H1 (cell line): ENCODE results near the gene MBLAC1. TPM values are rescaled to one million over a fixed set of nuclear protein-coding genes. Genes with fewer than 3 reads are reported as not detected.
A peak's percentile ranks its signal among the peaks of the same experiment; 100 is the strongest.

Source experiments
- ASH2L ChIP-seq: fragments of 200-600, 300-600 bp; sonication (generic); IDR thresholded peaks from one replicate; pipeline ENCODE4 v1.7.1; 2017; ENCODE audit warnings: low read length
- BACH1 ChIP-seq: IDR thresholded peaks from 2 replicates; pipeline ENCODE4 v1.6.1; 2012; ENCODE audit warnings: low read length, improper control_type of control experiment
- CBX5 ChIP-seq: fragments of 300-800, 300-1000 bp; sonication (generic); IDR thresholded peaks from 2 replicates; pipeline ENCODE4 v1.7.1; 2016; ENCODE audit warnings: antibody characterized with exemption, low read length, low read depth
- CBX8 ChIP-seq: fragments of 300-800, 300-1000 bp; sonication (generic); IDR thresholded peaks from 2 replicates; pipeline ENCODE4 v1.7.1; 2016; ENCODE audit warnings: low read depth, low read length, borderline replicate concordance
- CHD2 ChIP-seq: IDR thresholded peaks from 2 replicates; pipeline ENCODE4 v1.6.1; 2012; ENCODE audit warnings: low read length, improper control_type of control experiment
- CREB1 ChIP-seq: IDR thresholded peaks from 2 replicates; pipeline ENCODE4 v1.6.1; 2012; ENCODE audit warnings: inconsistent platforms
- CTBP2 ChIP-seq: IDR thresholded peaks from 2 replicates; pipeline ENCODE4 v1.7.0; 2011; ENCODE audit warnings: borderline replicate concordance, mild to moderate bottlenecking, moderate library complexity, mixed read lengths, low read length; ENCODE audit not compliant: insufficient read depth, insufficient read length
- EZH2 ChIP-seq: fragments of 200-600 bp; sonication (generic); IDR thresholded peaks from 2 replicates; pipeline ENCODE4 v1.7.1; 2012; ENCODE audit warnings: low read depth, mild to moderate bottlenecking, moderate library complexity, low read length, inconsistent platforms; ENCODE audit not compliant: severe bottlenecking
- GABPA ChIP-seq: IDR thresholded peaks from 2 replicates; pipeline ENCODE4 v1.6.1; 2011; ENCODE audit warnings: mild to moderate bottlenecking, low read length, moderate library complexity, borderline replicate concordance; ENCODE audit not compliant: insufficient read depth
- HDAC2 ChIP-seq, 2 experiments: fragments of 300-600 bp in 1 of 2; sonication (generic) in 1 of 2; IDR thresholded peaks; 2 replicates each; pipeline ENCODE4 v1.6.1; 2011 to 2012; ENCODE audit warnings: low read depth in 2 of 2, low read length in 2 of 2, mild to moderate bottlenecking in 2 of 2, moderate library complexity in 2 of 2, borderline replicate concordance in 1 of 2, inconsistent platforms in 1 of 2
- KDM5A ChIP-seq: fragments of 200-600 bp; IDR thresholded peaks from 2 replicates; pipeline ENCODE4 v1.7.1; 2012; ENCODE audit warnings: mild to moderate bottlenecking, low read length, inconsistent platforms, mixed read lengths
- NRF1 ChIP-seq: IDR thresholded peaks from 2 replicates; pipeline ENCODE4 v1.6.1; 2011; ENCODE audit warnings: mild to moderate bottlenecking, low read depth, low read length, improper control_type of control experiment
- PHF8 ChIP-seq: fragments of 200-600 bp; sonication (generic); conservative IDR thresholded peaks from 2 replicates; pipeline ENCODE4 v1.7.1; 2012; ENCODE audit warnings: low read depth, mild to moderate bottlenecking, inconsistent platforms, low read length, moderate library complexity
- POLR2AphosphoS5 ChIP-seq: IDR thresholded peaks from 2 replicates; pipeline ENCODE4 v1.6.1; 2011; ENCODE audit warnings: low read depth, low read length
- RAD21 ChIP-seq, 2 experiments: IDR thresholded peaks in 1 of 2; conservative IDR thresholded peaks in 1 of 2; 2 replicates each; pipeline ENCODE4 v1.6.1; 2011; ENCODE audit warnings: low read depth in 2 of 2, low read length in 2 of 2, improper control_type of control experiment in 1 of 2, inconsistent platforms in 1 of 2, mild to moderate bottlenecking in 1 of 2, moderate library complexity in 1 of 2
- SP4 ChIP-seq: IDR thresholded peaks from 2 replicates; pipeline ENCODE4 v1.6.1; 2012; ENCODE audit warnings: low read length, inconsistent platforms
- SUZ12 ChIP-seq: fragments of 200-600 bp; sonication (generic); IDR thresholded peaks from 2 replicates; pipeline ENCODE4 v1.6.1; 2012; ENCODE audit warnings: mild to moderate bottlenecking, inconsistent platforms, low read length, moderate library complexity, mixed read lengths
- TAF1 ChIP-seq: IDR thresholded peaks from 2 replicates; pipeline ENCODE4 v1.6.1; 2011; ENCODE audit warnings: mild to moderate bottlenecking, low read depth, low read length
- TCF12 ChIP-seq: IDR thresholded peaks from 2 replicates; pipeline ENCODE4 v1.6.1; 2011; ENCODE audit warnings: low read depth, mild to moderate bottlenecking, low read length
- polyA plus RNA-seq, 7 experiments: library from polyadenylated mRNA; depleted of rRNA in 3 of 7; stranded (reverse) in 5 of 7; unstranded in 2 of 7; fragments of >200 nt in 5 of 7; fragments of 200-250 nt in 2 of 7; gene quantifications; 1 replicate in 5 of 7; 2 replicates in 1 of 7; 4 replicates in 1 of 7; pipeline versions ENCODE4 v1.2.1 to v1.2.3, GENCODE V29; 2011 to 2013; ENCODE audit warnings: missing spikeins in 2 of 7, mixed read lengths in 2 of 7
- total RNA-seq: library from RNA; stranded (reverse); fragmentation: NEBNext Ultra II Directional; extraction: Animal tissue kit (Norgen Biotek cat#: 25700); gene quantifications from 2 replicates; pipeline ENCODE4 v1.2.1, GENCODE V29; 2021

Gene MBLAC1
- total and polyA plus RNA-seq, 2 of the 8 experiments (the other 6 are each of a cell fraction or from before 2014, with no cell fraction given), result 1.00 to 1.7 TPM

DNA sequence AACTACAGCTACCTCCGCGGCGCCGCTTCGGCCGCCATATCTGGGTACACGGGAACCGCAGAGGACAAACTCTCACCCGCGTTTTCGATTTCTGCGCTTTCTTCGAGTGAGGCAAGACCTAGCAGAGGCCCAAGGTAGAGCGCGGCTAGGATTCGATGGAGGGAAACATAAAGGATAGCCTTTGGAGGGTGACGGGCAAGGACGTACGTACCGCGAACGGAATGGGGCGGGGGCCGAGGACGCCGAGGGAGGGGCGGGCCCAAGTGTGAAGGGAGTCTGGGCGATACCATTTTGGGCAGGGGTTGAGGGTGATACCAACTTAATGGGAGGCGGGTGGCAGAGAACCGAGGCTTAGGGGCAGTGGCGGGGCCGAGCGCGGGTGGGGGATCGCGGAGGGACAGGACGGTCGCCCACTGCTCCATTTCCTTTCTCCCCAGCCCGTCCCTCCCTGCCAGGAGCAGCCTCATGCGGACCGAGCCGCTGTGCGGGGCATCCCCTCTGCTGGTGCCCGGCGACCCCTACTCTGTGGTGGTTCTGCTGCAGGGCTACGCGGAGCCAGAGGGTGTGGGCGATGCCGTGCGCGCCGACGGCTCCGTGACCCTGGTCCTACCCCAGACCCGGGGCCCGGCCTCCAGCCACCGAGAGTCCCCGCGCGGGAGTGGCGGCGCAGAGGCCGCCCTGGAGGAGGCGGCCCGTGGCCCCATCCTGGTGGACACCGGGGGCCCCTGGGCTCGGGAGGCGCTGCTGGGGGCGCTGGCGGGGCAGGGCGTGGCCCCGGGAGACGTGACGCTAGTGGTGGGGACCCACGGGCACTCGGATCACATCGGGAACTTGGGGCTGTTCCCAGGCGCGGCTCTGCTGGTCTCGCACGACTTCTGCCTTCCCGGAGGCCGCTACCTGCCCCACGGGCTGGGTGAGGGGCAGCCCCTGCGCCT lies at the start of gene MBLAC1 (continued):
- TF ChIP-seq SUZ12, result no peak; the same call in 1 of the 2 replicates
- peak; percentile 71; the same call in 1 of the 2 replicates for TF ChIP-seq SP4
- TF ChIP-seq TAF1, result peak; percentile 82
- no peak for TF ChIP-seq CREB1
- no peak for TF ChIP-seq KDM5A
- TF ChIP-seq PHF8, result peak; percentile 90
- peak; percentile 69 for TF ChIP-seq ASH2L
- TF ChIP-seq GABPA, result no peak
- no peak; the same call in none of the 2 replicates for TF ChIP-seq BACH1
- no peak for TF ChIP-seq EZH2
- TF ChIP-seq CBX8, result no peak
- TF ChIP-seq CBX5, result no peak
- TF ChIP-seq TCF12, result no peak
- TF ChIP-seq NRF1, result no peak
- peak; percentile 73 for TF ChIP-seq CHD2
- peak in 1 of 2 experiments; percentile 1; a peak in 1 of 4 replicates for TF ChIP-seq HDAC2 (IDR thresholded peaks at IDR 0.05; ENCODE audit: borderline replicate concordance in 1 of 2, low read depth in 2 of 2, low read length in 2 of 2)
- TF ChIP-seq POLR2AphosphoS5, result peak; percentile 70
- TF ChIP-seq CTBP2, result no peak
- TF ChIP-seq RAD21 (IDR thresholded peaks at IDR 0.05 in 1 of 2, conservative IDR thresholded peaks at IDR 0.05 in 1 of 2; ENCODE audit: low read depth in 2 of 2, low read length in 2 of 2), result no peak
